SW 1271 (cell line): ENCODE results near the gene IQGAP3.

Experiments
- DNase-seq, 2 experiments: peaks; one replicate each; lab custom pipeline; 2025; lab: John Stamatoyannopoulos, UW

IQGAP3 gene

GRCh38 chr1:156480016-156480370 is 92.4 kb downstream of the IQGAP3 start:
- no peak for DNase-seq

- DNase-seq: no peak
These were observed 93.0 kb downstream of the IQGAP3 start for GRCh38 chr1:156479093-156480015.

GRCh38 chr1:156478250-156478627 is 94.1 kb downstream of the IQGAP3 start:
- no peak for DNase-seq

- DNase-seq: no peak
These were observed 94.7 kb downstream of the IQGAP3 start for GRCh38 chr1:156477526-156478249.

- DNase-seq: no peak
These were observed 95.7 kb downstream of the IQGAP3 start for GRCh38 chr1:156476501-156477298.

GRCh38 chr1:156475568-156476500 is 96.5 kb downstream of the IQGAP3 start:
- no peak for DNase-seq
